Uterus (tissue), 4 donors: ENCODE measurements around the gene GPR61. TPM values are rescaled to one million over a fixed set of nuclear protein-coding genes. Genes with fewer than 3 reads are reported as not detected.

Source experiments
- DNase-seq, 2 donors: peaks; one replicate each; pipeline ENCODE4 v3.0.0-alpha.2; 2019 to 2020
- H3K27ac ChIP-seq, 2 donors: fragments of 200-600 bp; sonication (generic); 1 replicate in 1 of 2; 2 replicates in 1 of 2; pipeline ENCODE4 v1.5.1; 2016 to 2018
- H3K27me3 ChIP-seq, 2 donors: fragments of 200-600 bp; sonication (generic); one replicate each; pipeline ENCODE4 v1.5.1; 2018 to 2019; ENCODE audit warnings: control low read depth in 1 of 2
- H3K36me3 ChIP-seq, 2 donors: fragments of 200-600 bp; sonication (generic); one replicate each; pipeline ENCODE4 v1.5.1; 2019; ENCODE audit warnings: control low read depth in 1 of 2
- H3K4me1 ChIP-seq, 2 donors: fragments of 200-600 bp; sonication (generic); one replicate each; pipeline ENCODE4 v1.5.1; 2018 to 2019; ENCODE audit warnings: control low read depth in 1 of 2
- H3K4me3 ChIP-seq, 2 donors: fragments of 200-600 bp; sonication (generic); 1 replicate in 1 of 2; 2 replicates in 1 of 2; pipeline ENCODE4 v1.5.1; 2018 to 2019; ENCODE audit warnings: mild to moderate bottlenecking in 1 of 2
- H3K9me3 ChIP-seq, 2 donors: fragments of 200-600 bp; sonication (generic); one replicate each; pipeline ENCODE4 v1.5.1; 2019; ENCODE audit warnings: control low read depth in 1 of 2
- POLR2A ChIP-seq, 2 donors: fragments of 450-650 bp; IDR thresholded peaks; one replicate each; pipeline ENCODE4 v1.6.1; 2016; ENCODE audit warnings: antibody characterized with exemption in 2 of 2, mild to moderate bottlenecking in 1 of 2, moderate library complexity in 1 of 2
- intact Hi-C: fragments of 100-400 bp; cut with DNase I; formaldehyde crosslinking; loops from one replicate; pipeline ENCODE4 v1.15.1; 2023; ENCODE audit warnings: low total_unique reads
- total RNA-seq, 4 donors: library from RNA; depleted of rRNA in 3 of 4; stranded (reverse); fragments of >200 nt in 3 of 4; gene quantifications; one replicate each; pipeline versions ENCODE4 v1.1.0 to v1.2.4, GENCODE V29; 2014 to 2023
- TF ChIP-seq, protein P1 (sequence below), 4 experiments: fragments of 200-600 bp in 2 of 4; fragments of 450-650 bp in 2 of 4; sonication (generic) in 2 of 4; IDR thresholded peaks; one replicate each; pipeline ENCODE4 v1.5.1; 2016 to 2019; ENCODE audit warnings: antibody characterized with exemption in 4 of 4, mild to moderate bottlenecking in 2 of 4, moderate library complexity in 1 of 4
- donor health status: DM: yes; HTN: yes; CAD: no.

Gene GPR61
- total RNA-seq, 4 donors from 2014 or later = 0.41 TPM; not detected in 3

DNA sequence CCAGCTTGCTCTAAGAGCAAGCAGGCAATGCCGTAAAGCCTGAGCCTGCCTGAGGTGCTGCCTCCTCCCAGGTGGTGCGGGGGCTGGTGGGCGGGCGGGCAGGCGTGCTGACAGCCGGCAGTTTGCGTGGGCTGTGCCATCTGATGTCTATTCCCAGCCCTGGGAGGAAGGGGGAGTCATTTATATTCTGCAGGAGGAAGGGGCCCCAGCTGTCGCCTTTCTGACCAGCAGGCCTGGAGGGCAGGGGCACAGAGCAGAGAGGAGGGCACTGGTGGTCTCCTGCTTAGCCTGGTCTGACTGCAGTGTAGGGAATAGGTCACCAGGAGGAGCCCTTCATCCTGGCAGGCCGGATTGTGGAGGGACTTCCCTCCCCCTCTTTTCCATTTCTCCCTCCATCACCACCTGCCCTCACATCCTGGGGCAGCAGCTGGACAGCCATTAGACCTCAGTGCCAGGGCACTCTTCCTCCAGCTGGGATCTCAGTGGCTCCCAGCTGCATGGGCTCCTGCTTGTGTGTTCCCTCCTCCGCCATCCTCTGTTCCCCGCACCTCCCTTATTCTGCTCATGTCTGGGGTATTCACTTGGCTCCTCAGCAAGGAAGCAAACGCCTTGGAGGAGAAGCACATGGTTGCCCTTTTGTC lies 41.4 kb upstream of the GPR61 start:
- Histone ChIP-seq H3K9me3 (no peaks in the 10 kb centered on the region), H3K27me3 (no peaks in the 10 kb centered on the region), H3K4me1 (peaks cover 0 to 5% of the 10 kb centered on the region in 2 donors), H3K27ac (peak overlapping the region in 1 of 2 donors; percentile 8), H3K36me3 (no peaks in the 10 kb centered on the region), H3K4me3 (no peak overlapping the region)
- intact Hi-C loops = no loop called here
- TF ChIP-seq, protein P1, sequence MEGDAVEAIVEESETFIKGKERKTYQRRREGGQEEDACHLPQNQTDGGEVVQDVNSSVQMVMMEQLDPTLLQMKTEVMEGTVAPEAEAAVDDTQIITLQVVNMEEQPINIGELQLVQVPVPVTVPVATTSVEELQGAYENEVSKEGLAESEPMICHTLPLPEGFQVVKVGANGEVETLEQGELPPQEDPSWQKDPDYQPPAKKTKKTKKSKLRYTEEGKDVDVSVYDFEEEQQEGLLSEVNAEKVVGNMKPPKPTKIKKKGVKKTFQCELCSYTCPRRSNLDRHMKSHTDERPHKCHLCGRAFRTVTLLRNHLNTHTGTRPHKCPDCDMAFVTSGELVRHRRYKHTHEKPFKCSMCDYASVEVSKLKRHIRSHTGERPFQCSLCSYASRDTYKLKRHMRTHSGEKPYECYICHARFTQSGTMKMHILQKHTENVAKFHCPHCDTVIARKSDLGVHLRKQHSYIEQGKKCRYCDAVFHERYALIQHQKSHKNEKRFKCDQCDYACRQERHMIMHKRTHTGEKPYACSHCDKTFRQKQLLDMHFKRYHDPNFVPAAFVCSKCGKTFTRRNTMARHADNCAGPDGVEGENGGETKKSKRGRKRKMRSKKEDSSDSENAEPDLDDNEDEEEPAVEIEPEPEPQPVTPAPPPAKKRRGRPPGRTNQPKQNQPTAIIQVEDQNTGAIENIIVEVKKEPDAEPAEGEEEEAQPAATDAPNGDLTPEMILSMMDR (IDR thresholded peaks at IDR 0.05) = peak; percentile 44 to 62 (median 51)
- no peak for TF ChIP-seq POLR2A (IDR thresholded peaks at IDR 0.05)
- no peak for DNase-seq

DNA sequence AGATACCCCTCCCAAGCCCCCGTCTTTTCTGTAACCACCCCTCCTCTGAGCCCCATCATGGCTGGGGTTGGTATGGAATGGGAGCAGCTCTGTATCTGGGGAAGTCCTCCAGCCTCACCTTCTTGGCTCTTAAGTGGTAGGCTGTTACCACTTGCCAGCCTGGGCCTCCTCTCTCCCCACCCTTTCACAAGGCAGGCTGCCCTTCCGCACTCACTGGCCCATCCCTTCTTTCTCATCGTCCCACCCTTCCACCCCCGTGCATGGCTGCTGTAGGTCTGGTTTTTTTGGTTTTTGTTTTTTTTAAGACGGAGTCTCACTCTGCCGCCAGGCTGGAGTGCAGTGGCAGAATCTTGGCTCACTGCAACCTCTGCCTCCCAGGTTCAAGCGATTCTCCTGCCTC lies 40.6 kb upstream of the GPR61 start:
- Histone ChIP-seq H3K4me3 (no peak overlapping the region), H3K27ac (no peak overlapping the region), H3K9me3 (no peaks in the 10 kb centered on the region), H3K27me3 (no peaks in the 10 kb centered on the region), H3K4me1 (peaks cover 0 to 5% of the 10 kb centered on the region in 2 donors), H3K36me3 (no peaks in the 10 kb centered on the region)
- intact Hi-C loops = no loop called here
- TF ChIP-seq, protein P1 (IDR thresholded peaks at IDR 0.05) = no peak
- TF ChIP-seq POLR2A (IDR thresholded peaks at IDR 0.05) = no peak
- DNase-seq = no peak

DNA sequence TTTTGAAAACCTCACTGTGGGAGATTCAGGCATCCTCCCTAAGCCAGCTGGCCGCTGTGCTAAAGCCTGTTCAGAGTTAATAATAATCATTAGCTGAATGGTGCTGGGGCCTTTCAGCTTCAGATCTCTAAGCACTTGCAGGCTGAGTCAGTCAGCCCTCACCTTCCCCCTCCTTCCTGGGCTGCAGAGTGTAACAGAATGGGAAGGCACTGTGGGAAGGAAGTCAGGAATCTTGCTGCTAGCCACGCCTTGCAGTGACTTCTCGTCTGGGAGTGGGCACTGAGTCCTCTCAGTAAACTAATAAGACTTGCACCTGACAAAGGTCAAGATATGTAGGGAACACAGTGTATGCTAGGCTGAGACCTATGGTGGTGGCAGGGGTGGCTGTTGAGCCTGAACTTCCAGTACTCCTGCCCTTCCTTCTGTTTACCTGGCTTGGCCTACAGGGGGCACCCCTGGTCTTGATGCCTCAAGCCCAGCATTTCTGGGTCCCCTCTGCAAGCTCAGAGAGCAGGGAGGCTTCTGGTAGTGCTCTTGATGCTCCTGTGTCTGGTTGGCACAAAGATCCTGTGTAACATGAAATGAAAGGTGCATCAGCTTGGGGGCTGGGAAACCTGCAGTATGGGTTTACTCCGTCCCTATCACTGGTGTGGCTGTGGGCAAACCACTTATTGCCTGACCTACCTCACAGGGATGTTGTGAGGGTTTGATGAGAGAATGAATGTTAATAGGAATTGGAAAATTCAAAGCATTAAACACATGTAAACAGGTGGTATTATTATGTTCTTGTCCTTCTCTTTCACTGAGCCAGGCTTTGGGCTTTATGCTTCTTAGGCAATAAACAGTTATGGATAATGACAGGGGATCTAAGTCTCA lies 39.8 kb upstream of the GPR61 start:
- H3K4me3 ChIP-seq = no peak overlapping the region
- H3K4me1 ChIP-seq = peaks cover 0 to 5% of the 10 kb centered on the region in 2 donors
- intact Hi-C loops = no loop called here
- no peak for DNase-seq
- no peaks in the 10 kb centered on the region for H3K9me3 ChIP-seq
- no peaks in the 10 kb centered on the region for H3K27me3 ChIP-seq
- peak overlapping the region in 1 of 2 donors; percentile 5 for H3K27ac ChIP-seq
- TF ChIP-seq, protein P1 (IDR thresholded peaks at IDR 0.05) = peak in 1 of 4 experiments; percentile 14
- TF ChIP-seq POLR2A (IDR thresholded peaks at IDR 0.05) = no peak
- H3K36me3 ChIP-seq = no peaks in the 10 kb centered on the region

DNA sequence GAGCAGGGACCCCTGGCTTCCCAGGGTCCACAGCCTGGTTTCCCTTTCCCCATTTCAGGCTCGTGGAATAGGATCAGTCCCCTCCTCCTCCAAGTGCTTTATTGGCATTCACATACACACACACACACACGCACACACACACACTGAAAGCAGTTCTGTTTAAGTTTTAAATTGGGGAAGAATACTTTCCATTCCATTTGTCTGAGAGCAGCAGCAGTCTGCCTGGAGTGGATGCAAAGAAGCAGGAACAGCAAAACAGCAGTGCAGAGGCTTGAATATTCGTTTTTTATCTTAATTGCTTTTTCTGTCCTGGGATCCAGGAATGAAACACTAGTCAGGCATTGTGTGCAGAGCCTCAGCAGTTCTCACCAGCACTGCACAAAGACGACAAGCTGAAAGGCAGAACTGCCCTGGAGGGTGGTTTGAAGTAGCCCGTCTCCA lies 38.7 kb upstream of the GPR61 start:
- peaks cover 0 to 5% of the 10 kb centered on the region in 2 donors for H3K4me1 ChIP-seq

More for the DNA sequence above, 38.7 kb upstream of the GPR61 start:
- intact Hi-C loops = no loop called here
- H3K9me3 ChIP-seq = no peaks in the 10 kb centered on the region
- H3K36me3 ChIP-seq = no peaks in the 10 kb centered on the region
- no peaks in the 10 kb centered on the region for H3K27me3 ChIP-seq
- TF ChIP-seq, protein P1 (IDR thresholded peaks at IDR 0.05) = no peak
- TF ChIP-seq POLR2A (IDR thresholded peaks at IDR 0.05) = no peak
- no peak overlapping the region for H3K4me3 ChIP-seq
- H3K27ac ChIP-seq = peak overlapping the region in 1 of 2 donors; percentile 35
- DNase-seq = no peak
